Keratinocyte (primary cell): Measurements from ENCODE around the gene PTCH2.

Experiments used
- EZH2 ChIP-seq: IDR thresholded peaks from one replicate; pipeline ENCODE4 v1.6.1; 2012; ENCODE audit warnings: inconsistent platforms, mild to moderate bottlenecking, low read length, moderate library complexity
- TF ChIP-seq, protein P1 (sequence below), 3 experiments: IDR thresholded peaks in 1 of 3; conservative IDR thresholded peaks in 1 of 3; optimal IDR thresholded peaks in 1 of 3; 2 replicates in 2 of 3; 3 replicates in 1 of 3; pipeline versions ENCODE3 to v1.5.1; 2011; ENCODE audit warnings: low read length in 3 of 3, mild to moderate bottlenecking in 3 of 3, moderate library complexity in 2 of 3, control low read depth in 1 of 3, inconsistent platforms in 1 of 3; ENCODE audit not compliant: insufficient read depth in 2 of 3; ENCODE audit errors: extremely low read depth in 1 of 3

DNA sequence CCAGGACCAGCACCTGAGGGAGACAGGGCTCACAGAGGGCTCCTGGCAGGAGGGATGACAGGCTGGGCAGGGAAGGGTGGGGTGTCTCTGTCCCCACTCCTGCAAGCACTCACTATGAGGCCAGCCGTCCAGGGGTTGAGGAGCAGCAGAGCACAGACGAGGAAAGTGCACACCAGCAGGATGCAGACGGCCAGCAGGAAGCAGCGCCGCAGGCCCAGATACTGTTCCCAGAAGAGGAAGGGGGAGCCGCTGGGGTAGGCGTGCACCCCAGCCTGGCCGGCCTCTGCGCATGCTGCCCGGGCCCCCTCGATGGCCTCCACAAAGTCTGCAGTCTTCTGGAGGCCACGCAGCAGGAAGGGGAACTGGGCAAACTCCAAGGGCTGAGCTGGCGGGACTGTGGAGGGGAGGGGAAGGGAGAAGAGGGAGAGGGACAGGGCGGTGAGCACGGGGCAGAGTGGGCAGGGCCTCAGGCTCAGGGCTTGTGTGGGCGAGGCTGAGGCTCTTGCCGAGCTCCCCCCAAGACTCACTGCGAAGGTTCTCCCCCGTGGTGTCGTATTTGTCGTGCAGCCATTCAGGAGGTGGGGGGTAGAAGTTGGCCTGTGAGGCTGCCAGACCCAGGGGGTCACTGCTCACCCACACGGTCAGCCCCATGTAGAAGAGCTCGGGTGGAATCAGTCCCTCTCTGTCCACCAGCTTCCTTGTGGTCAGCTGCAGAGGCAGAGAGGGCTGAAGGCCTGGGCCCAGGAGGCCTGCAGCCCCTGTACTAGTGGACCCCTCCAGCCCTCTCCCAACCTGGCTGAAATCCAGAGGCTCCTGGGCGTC, 16.5 kb downstream of the PTCH2 start:
- TF ChIP-seq, protein P1, sequence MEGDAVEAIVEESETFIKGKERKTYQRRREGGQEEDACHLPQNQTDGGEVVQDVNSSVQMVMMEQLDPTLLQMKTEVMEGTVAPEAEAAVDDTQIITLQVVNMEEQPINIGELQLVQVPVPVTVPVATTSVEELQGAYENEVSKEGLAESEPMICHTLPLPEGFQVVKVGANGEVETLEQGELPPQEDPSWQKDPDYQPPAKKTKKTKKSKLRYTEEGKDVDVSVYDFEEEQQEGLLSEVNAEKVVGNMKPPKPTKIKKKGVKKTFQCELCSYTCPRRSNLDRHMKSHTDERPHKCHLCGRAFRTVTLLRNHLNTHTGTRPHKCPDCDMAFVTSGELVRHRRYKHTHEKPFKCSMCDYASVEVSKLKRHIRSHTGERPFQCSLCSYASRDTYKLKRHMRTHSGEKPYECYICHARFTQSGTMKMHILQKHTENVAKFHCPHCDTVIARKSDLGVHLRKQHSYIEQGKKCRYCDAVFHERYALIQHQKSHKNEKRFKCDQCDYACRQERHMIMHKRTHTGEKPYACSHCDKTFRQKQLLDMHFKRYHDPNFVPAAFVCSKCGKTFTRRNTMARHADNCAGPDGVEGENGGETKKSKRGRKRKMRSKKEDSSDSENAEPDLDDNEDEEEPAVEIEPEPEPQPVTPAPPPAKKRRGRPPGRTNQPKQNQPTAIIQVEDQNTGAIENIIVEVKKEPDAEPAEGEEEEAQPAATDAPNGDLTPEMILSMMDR (optimal IDR thresholded peaks at IDR 0.05 in 1 of 3, IDR thresholded peaks at IDR 0.05 in 1 of 3, conservative IDR thresholded peaks at IDR 0.05 in 1 of 3; ENCODE audit: extremely low read depth in 1 of 3, insufficient read depth in 2 of 3, low read length in 3 of 3) = no peak
- no peak for TF ChIP-seq EZH2
